ENCODE results near the gene DTNB. TPM values are rescaled to one million over a fixed set of nuclear protein-coding genes. Genes with fewer than 3 reads are reported as not detected.

The DTNB gene
- total RNA-seq, 3 donors from 2014 or later, result 4.8 to 8.8 (median 7.2) TPM

GRCh38 chr2:25570161-25570845 lies 103.1 kb downstream of the DTNB start:
- DNase-seq, result no peak

GRCh38 chr2:25567406-25567805 lies 106.0 kb downstream of the DTNB start:
- no peaks in the 10 kb centered on the region for H3K36me3 ChIP-seq (ENCODE audit: low read depth)
- ATAC-seq, result peak; percentile 79
- no peak overlapping the region for H3K4me3 ChIP-seq
- intact Hi-C loops (cut with DNase I, micrococcal nuclease), result no loop called here
- no peak for TF ChIP-seq CTCF (IDR thresholded peaks at IDR 0.05)
- no peaks in the 10 kb centered on the region for H3K9me3 ChIP-seq
- peak in 1 of 3 donors; percentile 59 for DNase-seq
- peaks cover 6% of the 10 kb centered on the region for H3K4me1 ChIP-seq (ENCODE audit: low read depth)

More at GRCh38 chr2:25570161-25570845, 103.1 kb downstream of the DTNB start:
- Histone ChIP-seq H3K4me3 (no peak overlapping the region), H3K4me1 (ENCODE audit: low read depth) (peaks cover 6% of the 10 kb centered on the region), H3K36me3 (ENCODE audit: low read depth) (no peaks in the 10 kb centered on the region), H3K9me3 (no peaks in the 10 kb centered on the region)
- no peak for ATAC-seq
- intact Hi-C loops (cut with DNase I, micrococcal nuclease), result no loop called here
- TF ChIP-seq CTCF (IDR thresholded peaks at IDR 0.05), result no peak

- intact Hi-C loops (cut with DNase I, micrococcal nuclease), result no loop called here
- Histone ChIP-seq H3K9me3 (no peaks in the 10 kb centered on the region), H3K4me3 (no peak overlapping the region), H3K4me1 (ENCODE audit: low read depth) (peaks cover 6% of the 10 kb centered on the region), H3K36me3 (ENCODE audit: low read depth) (no peaks in the 10 kb centered on the region)
- ATAC-seq (peak; percentile 79), DNase-seq (peak in 1 of 3 donors; percentile 24)
- TF ChIP-seq CTCF (IDR thresholded peaks at IDR 0.05), result no peak
Observed at GRCh38 chr2:25566694-25567093, 106.7 kb downstream of the DTNB start.

- intact Hi-C loops (cut with DNase I, micrococcal nuclease), result no loop called here
- Histone ChIP-seq H3K36me3 (ENCODE audit: low read depth) (no peaks in the 10 kb centered on the region), H3K4me1 (ENCODE audit: low read depth) (peaks cover 6% of the 10 kb centered on the region), H3K4me3 (no peak overlapping the region), H3K9me3 (no peaks in the 10 kb centered on the region)
- ATAC-seq (no peak), DNase-seq (no peak)
- TF ChIP-seq CTCF (IDR thresholded peaks at IDR 0.05), result no peak
Observed at GRCh38 chr2:25566094-25566493, 107.3 kb downstream of the DTNB start.

GRCh38 chr2:25561136-25561850 lies 112.1 kb downstream of the DTNB start:
- no peaks in the 10 kb centered on the region for H3K9me3 ChIP-seq
- intact Hi-C loops (cut with DNase I, micrococcal nuclease), result no loop called here
- H3K4me3 ChIP-seq, result no peak overlapping the region
- TF ChIP-seq CTCF (IDR thresholded peaks at IDR 0.05), result no peak
- no peak for ATAC-seq
- no peaks in the 10 kb centered on the region for H3K36me3 ChIP-seq (ENCODE audit: low read depth)
- no peaks in the 10 kb centered on the region for H3K4me1 ChIP-seq (ENCODE audit: low read depth)
- DNase-seq, result no peak
